Uterus (tissue), 2 donors: ENCODE data around the gene DDIT3.

ENCODE experiments used
- POLR2A ChIP-seq, 2 donors: fragments of 450-650 bp; IDR thresholded peaks; one replicate each; pipeline ENCODE4 v1.6.1; 2016; ENCODE audit warnings: antibody characterized with exemption in 2 of 2, mild to moderate bottlenecking in 1 of 2, moderate library complexity in 1 of 2
- TF ChIP-seq, protein P1 (sequence below), 4 experiments: fragments of 200-600 bp in 2 of 4; fragments of 450-650 bp in 2 of 4; sonication (generic) in 2 of 4; IDR thresholded peaks; one replicate each; pipeline ENCODE4 v1.5.1; 2016 to 2019; ENCODE audit warnings: antibody characterized with exemption in 4 of 4, mild to moderate bottlenecking in 2 of 4, moderate library complexity in 1 of 4

DNA sequence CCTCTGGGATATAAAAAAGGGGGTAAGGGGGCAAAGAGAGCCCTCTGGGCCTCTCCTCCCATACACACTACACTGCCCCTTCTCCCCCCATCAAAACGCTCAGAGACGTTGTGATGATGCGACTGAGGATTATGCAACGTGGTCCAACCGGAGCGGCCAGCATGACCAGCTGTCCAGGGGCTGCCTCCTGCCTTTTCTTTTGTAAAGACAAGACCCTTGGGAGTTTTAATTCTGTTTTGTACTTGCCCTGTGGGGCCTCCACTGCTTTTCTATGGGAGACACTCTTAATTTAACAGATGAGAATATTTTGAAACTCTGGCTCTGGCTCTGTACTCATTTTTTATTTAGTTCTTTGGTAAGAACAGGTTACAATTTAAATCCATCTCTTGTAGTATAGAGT, 9.5 kb upstream of the DDIT3 start:
- TF ChIP-seq, protein P1, sequence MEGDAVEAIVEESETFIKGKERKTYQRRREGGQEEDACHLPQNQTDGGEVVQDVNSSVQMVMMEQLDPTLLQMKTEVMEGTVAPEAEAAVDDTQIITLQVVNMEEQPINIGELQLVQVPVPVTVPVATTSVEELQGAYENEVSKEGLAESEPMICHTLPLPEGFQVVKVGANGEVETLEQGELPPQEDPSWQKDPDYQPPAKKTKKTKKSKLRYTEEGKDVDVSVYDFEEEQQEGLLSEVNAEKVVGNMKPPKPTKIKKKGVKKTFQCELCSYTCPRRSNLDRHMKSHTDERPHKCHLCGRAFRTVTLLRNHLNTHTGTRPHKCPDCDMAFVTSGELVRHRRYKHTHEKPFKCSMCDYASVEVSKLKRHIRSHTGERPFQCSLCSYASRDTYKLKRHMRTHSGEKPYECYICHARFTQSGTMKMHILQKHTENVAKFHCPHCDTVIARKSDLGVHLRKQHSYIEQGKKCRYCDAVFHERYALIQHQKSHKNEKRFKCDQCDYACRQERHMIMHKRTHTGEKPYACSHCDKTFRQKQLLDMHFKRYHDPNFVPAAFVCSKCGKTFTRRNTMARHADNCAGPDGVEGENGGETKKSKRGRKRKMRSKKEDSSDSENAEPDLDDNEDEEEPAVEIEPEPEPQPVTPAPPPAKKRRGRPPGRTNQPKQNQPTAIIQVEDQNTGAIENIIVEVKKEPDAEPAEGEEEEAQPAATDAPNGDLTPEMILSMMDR (IDR thresholded peaks at IDR 0.05): no peak
- no peak for TF ChIP-seq POLR2A (IDR thresholded peaks at IDR 0.05)
